HUES64 (cell line): ENCODE data around the gene PRKCD. TPM values are rescaled to one million over a fixed set of nuclear protein-coding genes. Genes with fewer than 3 reads are reported as not detected.

Source experiments
- H3K27ac ChIP-seq: 2 replicates; pipeline ENCODE4 v1.7.0; 2013; ENCODE audit warnings: low read depth, low read length, inconsistent platforms
- H3K27me3 ChIP-seq: 2 replicates; pipeline ENCODE4 v1.6.1; 2013; ENCODE audit warnings: mild to moderate bottlenecking, low read length; ENCODE audit not compliant: insufficient read depth
- H3K36me3 ChIP-seq: 2 replicates; pipeline ENCODE4 v1.6.1; 2013; ENCODE audit warnings: mild to moderate bottlenecking, low read length; ENCODE audit not compliant: insufficient read depth
- H3K4me1 ChIP-seq: 2 replicates; pipeline ENCODE4 v1.6.1; 2013; ENCODE audit warnings: mild to moderate bottlenecking, low read length, moderate library complexity; ENCODE audit not compliant: insufficient read depth
- H3K4me3 ChIP-seq: 2 replicates; pipeline ENCODE4 v1.5.1; 2013; ENCODE audit warnings: mild to moderate bottlenecking, low read length, moderate library complexity
- H3K9ac ChIP-seq: 2 replicates; pipeline ENCODE4 v1.6.1; 2013; ENCODE audit warnings: mild to moderate bottlenecking, low read depth, low read length
- H3K9me3 ChIP-seq: 2 replicates; pipeline ENCODE4 v1.6.1; 2013; ENCODE audit warnings: low read depth, low read length; ENCODE audit not compliant: insufficient read depth
- WGBS: fragments of 150-250, 120-280 bp; methylation state at CpG from one replicate; pipeline ENCODE4 v1.1.7; 2013; ENCODE audit warnings: missing lambda C conversion rate; 5-methylcytosine and 5-hydroxymethylcytosine counted together
- polyA plus RNA-seq, 2 experiments: library from polyadenylated mRNA; stranded (reverse); fragments of 50-300 nt; gene quantifications; one replicate each; pipeline ENCODE4 v1.2.3, GENCODE V29; 2013

PRKCD gene
- polyA plus RNA-seq (2013, experiment 1 of 2), result 10.6 TPM
- polyA plus RNA-seq (2013, experiment 2 of 2), result 12.0 TPM

GRCh38 chr3:53160660-53161449 is at the start of gene PRKCD:
Gene PRKCD (plus strand): TSS chr3:53161209. CDS start chr3:53178423, 17,214 bp downstream.
- Histone ChIP-seq H3K27me3 (peaks cover 9% of the 10 kb centered on the region; the same call in 1 of the 2 replicates), H3K4me3 (peak within 1 kb of the TSS; percentile 79), H3K36me3 (no peaks in the 10 kb centered on the region), H3K9ac (peak within 1 kb of the TSS; percentile 63), H3K4me1 (peaks cover 21% of the 10 kb centered on the region; the same call in 1 of the 2 replicates), H3K27ac (no peak within 1 kb of the TSS), H3K9me3 (no peaks in the 10 kb centered on the region)
- WGBS, result 1% methylated on average over 88 of the region's 88 CpGs

GRCh38 chr3:53111822-53112221 is 49.2 kb upstream of the PRKCD start:
- Histone ChIP-seq H3K4me1 (no peaks in the 10 kb centered on the region), H3K9ac (no peak overlapping the region), H3K27ac (no peak overlapping the region), H3K9me3 (no peaks in the 10 kb centered on the region), H3K36me3 (peaks cover 20% of the 10 kb centered on the region), H3K4me3 (no peak overlapping the region), H3K27me3 (no peaks in the 10 kb centered on the region)
- 90% methylated on average over 3 of the region's 3 CpGs for WGBS

- Histone ChIP-seq H3K27ac (no peak overlapping the region), H3K36me3 (peaks cover 35% of the 10 kb centered on the region), H3K4me1 (no peaks in the 10 kb centered on the region), H3K27me3 (no peaks in the 10 kb centered on the region), H3K9ac (no peak overlapping the region), H3K9me3 (no peaks in the 10 kb centered on the region), H3K4me3 (no peak overlapping the region)
- WGBS, result 94% methylated on average over 1 of the region's 1 CpG
These were observed 47.6 kb upstream of the PRKCD start for GRCh38 chr3:53113293-53114010.

- H3K27me3 ChIP-seq, result no peaks in the 10 kb centered on the region
- H3K4me1 ChIP-seq, result no peaks in the 10 kb centered on the region
- no peaks in the 10 kb centered on the region for H3K9me3 ChIP-seq
- no peak overlapping the region for H3K4me3 ChIP-seq
- no peak overlapping the region for H3K9ac ChIP-seq
- WGBS, result 15% methylated on average over 5 of the region's 5 CpGs
- H3K27ac ChIP-seq, result no peak overlapping the region
- H3K36me3 ChIP-seq, result peaks cover 39% of the 10 kb centered on the region
These were observed 47.0 kb upstream of the PRKCD start for GRCh38 chr3:53114011-53114400.

GRCh38 chr3:53114412-53115074 is 46.5 kb upstream of the PRKCD start:
- Histone ChIP-seq H3K27ac (no peak overlapping the region), H3K36me3 (peaks cover 41% of the 10 kb centered on the region), H3K4me1 (no peaks in the 10 kb centered on the region), H3K9ac (no peak overlapping the region), H3K9me3 (no peaks in the 10 kb centered on the region), H3K27me3 (no peaks in the 10 kb centered on the region), H3K4me3 (no peak overlapping the region)
- WGBS, result 93% methylated on average over 5 of the region's 5 CpGs

GRCh38 chr3:53116956-53117355 is 44.1 kb upstream of the PRKCD start:
- peaks cover 53% of the 10 kb centered on the region for H3K36me3 ChIP-seq
- 100% methylated on average over 1 of the region's 1 CpG for WGBS

GRCh38 chr3:53120336-53120735 is 40.7 kb upstream of the PRKCD start:
- no peak overlapping the region for H3K4me3 ChIP-seq
- H3K9me3 ChIP-seq, result no peaks in the 10 kb centered on the region
- peaks cover 86% of the 10 kb centered on the region for H3K36me3 ChIP-seq
- H3K27ac ChIP-seq, result no peak overlapping the region
- no peaks in the 10 kb centered on the region for H3K4me1 ChIP-seq
- 95% methylated on average over 4 of the region's 5 CpGs for WGBS
- H3K9ac ChIP-seq, result no peak overlapping the region
- no peaks in the 10 kb centered on the region for H3K27me3 ChIP-seq

More at GRCh38 chr3:53116956-53117355, 44.1 kb upstream of the PRKCD start:
- Histone ChIP-seq H3K4me1 (no peaks in the 10 kb centered on the region), H3K9ac (no peak overlapping the region), H3K4me3 (no peak overlapping the region), H3K9me3 (no peaks in the 10 kb centered on the region), H3K27ac (no peak overlapping the region), H3K27me3 (no peaks in the 10 kb centered on the region)

- H3K27ac ChIP-seq, result no peak overlapping the region
- no peaks in the 10 kb centered on the region for H3K9me3 ChIP-seq
- peaks cover 85% of the 10 kb centered on the region for H3K36me3 ChIP-seq
- H3K27me3 ChIP-seq, result no peaks in the 10 kb centered on the region
- no peak overlapping the region for H3K9ac ChIP-seq
- no peaks in the 10 kb centered on the region for H3K4me1 ChIP-seq
- 94% methylated on average over 4 of the region's 4 CpGs for WGBS
- H3K4me3 ChIP-seq, result no peak overlapping the region
These were observed 38.6 kb upstream of the PRKCD start for GRCh38 chr3:53122255-53122932.

GRCh38 chr3:53122933-53123305 is 38.1 kb upstream of the PRKCD start:
- WGBS, result 100% methylated on average over 1 of the region's 1 CpG
- Histone ChIP-seq H3K4me3 (no peak overlapping the region), H3K27me3 (no peaks in the 10 kb centered on the region), H3K36me3 (peaks cover 80% of the 10 kb centered on the region), H3K27ac (no peak overlapping the region), H3K9ac (no peak overlapping the region), H3K4me1 (no peaks in the 10 kb centered on the region), H3K9me3 (no peaks in the 10 kb centered on the region)

GRCh38 chr3:53123510-53123909 is 37.5 kb upstream of the PRKCD start:
- H3K27ac ChIP-seq, result no peak overlapping the region
- H3K4me1 ChIP-seq, result no peaks in the 10 kb centered on the region
- H3K9ac ChIP-seq, result no peak overlapping the region
- no peak overlapping the region for H3K4me3 ChIP-seq
- 95% methylated on average over 8 of the region's 8 CpGs for WGBS
- peaks cover 74% of the 10 kb centered on the region for H3K36me3 ChIP-seq
- no peaks in the 10 kb centered on the region for H3K27me3 ChIP-seq
- no peaks in the 10 kb centered on the region for H3K9me3 ChIP-seq
